HepG2 (cell line): ENCODE results near the gene ITGB3. TPM values are rescaled to one million over a fixed set of nuclear protein-coding genes. Genes with fewer than 3 reads are reported as not detected.

Source experiments
- ATAC-seq: fragments of 200-7000 bp; cut with Tn5 transposase; 3 replicates; pipeline ENCODE4 v1.9.1; 2020; ENCODE audit warnings: mild to moderate bottlenecking, moderate library complexity
- BruUV-seq: library from RNA; stranded (reverse); fragments of 400-500 nt; replicated peaks from 2 replicates; lab custom pipeline; 2021; lab: Mats Ljungman, UMichigan
- CTCF ChIA-PET: fragments of 300-600 bp; formaldehyde crosslinking; extraction: SDS; loops from one replicate; lab custom pipeline; 2021; ENCODE audit warnings: low total read pairs, inconsistent platforms, low intra/inter-chr PET ratio; lab: Yijun Ruan, JAX
- POLR2A ChIA-PET: fragments of 350-600 bp; sonication (Branson Sonifier 250); formaldehyde crosslinking; loops from one replicate; lab custom pipeline; 2020; ENCODE audit warnings: antibody characterized with exemption, inconsistent platforms; lab: Yijun Ruan, JAX
- DNase-seq: peaks from one replicate; pipeline ENCODE4 v3.0.0-alpha.2; 2015; ENCODE audit warnings: low spot score
- FAIRE-seq: peaks from 3 replicates; lab custom pipeline; 2011; peaks lifted over from hg19 to GRCh38; lab: Jason Lieb, UNC
- H2AFZ ChIP-seq: one replicate; pipeline ENCODE4 v1.6.1; 2011; ENCODE audit warnings: low read length, inconsistent platforms
- H3K27ac ChIP-seq: fragments of 300-600 bp; 3 replicates; pipeline ENCODE4 v1.8.0; 2011; ENCODE audit warnings: mixed run types, mild to moderate bottlenecking, mixed read lengths, low read length, inconsistent platforms; ENCODE audit not compliant: insufficient read depth; ENCODE audit errors: extremely low read length
- H3K27me3 ChIP-seq, 2 experiments: fragments of 200-600 bp in 1 of 2; 2 replicates in 1 of 2; 3 replicates in 1 of 2; pipeline versions ENCODE4 v1.6.0 to v1.8.0; 2011; ENCODE audit warnings: low read length in 2 of 2, mild to moderate bottlenecking in 2 of 2, moderate library complexity in 2 of 2, inconsistent platforms in 1 of 2; ENCODE audit not compliant: insufficient read depth in 2 of 2, control insufficient read depth in 1 of 2
- H3K36me3 ChIP-seq, 2 experiments: fragments of 200-600 bp in 1 of 2; replicated peaks in 1 of 2; 2 replicates in 1 of 2; 3 replicates in 1 of 2; pipeline versions ENCODE4 v1.5.1 to v1.8.0; 2011; ENCODE audit warnings: low read length in 2 of 2, inconsistent platforms in 1 of 2; ENCODE audit not compliant: insufficient read depth in 2 of 2, control insufficient read depth in 1 of 2
- H3K4me1 ChIP-seq: 2 replicates; pipeline ENCODE4 v1.5.1; 2012; ENCODE audit warnings: low read length, inconsistent platforms; ENCODE audit not compliant: insufficient read depth
- H3K4me2 ChIP-seq: 2 replicates; pipeline ENCODE4 v1.6.0; 2011; ENCODE audit warnings: low read depth, low read length, inconsistent platforms
- H3K4me3 ChIP-seq, 3 experiments: fragments of 200-600 bp in 1 of 3; sonication (generic), shearing (Covaris generic) in 1 of 3; replicated peaks in 1 of 3; 2 replicates each; pipeline ENCODE4 v1.5.1; 2011 to 2016; ENCODE audit warnings: low read length in 3 of 3, inconsistent platforms in 2 of 3, low read depth in 2 of 3, mild to moderate bottlenecking in 2 of 3, control low read depth in 1 of 3, mixed read lengths in 1 of 3; ENCODE audit not compliant: insufficient read depth in 1 of 3
- H3K79me2 ChIP-seq: one replicate; pipeline ENCODE4 v1.6.1; 2011; ENCODE audit warnings: low read length, inconsistent platforms; ENCODE audit not compliant: insufficient read depth
- H3K9ac ChIP-seq: 2 replicates; pipeline ENCODE4 v1.6.0; 2011; ENCODE audit warnings: mild to moderate bottlenecking, low read depth, low read length, inconsistent platforms; ENCODE audit not compliant: insufficient read depth
- H3K9me3 ChIP-seq: 2 replicates; pipeline ENCODE4 v1.5.1; 2012; ENCODE audit warnings: mild to moderate bottlenecking, low read length
- H4K20me1 ChIP-seq: 2 replicates; pipeline ENCODE4 v1.6.0; 2011; ENCODE audit warnings: inconsistent platforms, mild to moderate bottlenecking, low read length, moderate library complexity; ENCODE audit not compliant: insufficient read depth
- FOXP1 ChIP-seq, 2 experiments: fragments of 450-650 bp in 1 of 2; IDR thresholded peaks; 2 replicates each; pipeline ENCODE4 v1.6.1; 2017 to 2018; ENCODE audit warnings: antibody characterized with exemption in 1 of 2
- MED13 ChIP-seq: sonication (generic); formaldehyde crosslinking; IDR thresholded peaks from 2 replicates; pipeline ENCODE4 v1.5.0; 2020; ENCODE audit warnings: missing genetic modification reagents
- REXO4 ChIP-seq: sonication (generic); formaldehyde crosslinking; IDR thresholded peaks from 2 replicates; pipeline ENCODE4 v1.8.0; 2022; ENCODE audit warnings: missing genetic modification reagents, mild to moderate bottlenecking, borderline replicate concordance
- RFXAP ChIP-seq: sonication (generic); formaldehyde crosslinking; IDR thresholded peaks from 2 replicates; pipeline ENCODE4 v1.4.0; 2020; ENCODE audit warnings: missing genetic modification reagents, borderline replicate concordance
- SCMH1 ChIP-seq: sonication (generic); formaldehyde crosslinking; IDR thresholded peaks from 2 replicates; pipeline ENCODE4 v1.9.0; 2021; ENCODE audit warnings: missing genetic modification reagents, mild to moderate bottlenecking, borderline replicate concordance
- SRSF4 ChIP-seq: fragments of 200-400 bp; formaldehyde crosslinking; IDR thresholded peaks from one replicate; pipeline ENCODE4 v1.6.1; 2018; ENCODE audit warnings: mild to moderate bottlenecking, low read depth, low read length, moderate library complexity; ENCODE audit not compliant: poor library complexity, severe bottlenecking
- TP53 ChIP-seq: sonication (generic); formaldehyde crosslinking; conservative IDR thresholded peaks from 2 replicates; pipeline ENCODE4 v1.4.0; 2020; ENCODE audit warnings: missing genetic modification reagents
- ZNF235 ChIP-seq: sonication (generic); formaldehyde crosslinking; IDR thresholded peaks from 2 replicates; pipeline ENCODE4 v1.8.1; 2023; ENCODE audit warnings: mild to moderate bottlenecking, missing genetic modification reagents, borderline replicate concordance
- ZNF296 ChIP-seq: sonication (generic); formaldehyde crosslinking; conservative IDR thresholded peaks from 2 replicates; pipeline ENCODE4 v1.5.0; 2020; ENCODE audit warnings: mild to moderate bottlenecking, missing genetic modification reagents
- ZNF343 ChIP-seq: sonication (generic); formaldehyde crosslinking; IDR thresholded peaks from 2 replicates; pipeline ENCODE4 v1.4.0; 2020; ENCODE audit warnings: mild to moderate bottlenecking, missing genetic modification reagents
- ZNF383 ChIP-seq: sonication (generic); formaldehyde crosslinking; IDR thresholded peaks from 2 replicates; pipeline ENCODE4 v1.4.0; 2020; ENCODE audit warnings: missing genetic modification reagents, mild to moderate bottlenecking, borderline replicate concordance
- ZNF577 ChIP-seq: sonication (generic); formaldehyde crosslinking; IDR thresholded peaks from 2 replicates; pipeline ENCODE4 v1.4.0; 2020; ENCODE audit warnings: mild to moderate bottlenecking, low read depth, missing genetic modification reagents, borderline replicate concordance
- WGBS: methylation state at CpG from one replicate; pipeline ENCODE4 v1.1.6; 2017; ENCODE audit warnings: low lambda C conversion rate; 5-methylcytosine and 5-hydroxymethylcytosine counted together
- in situ Hi-C: cut with HindIII; loops from 2 replicates; pipeline ENCODE4 v1.10.0; 2017; ENCODE audit warnings: low pct_unique_long_range_greater_than_20kb; ENCODE audit not compliant: extremely low pct_ligation_motif_present
- intact Hi-C: fragments of 100-400 bp; cut with micrococcal nuclease; formaldehyde crosslinking; loops from one replicate; pipeline ENCODE4 v1.10.0; 2022; ENCODE audit not compliant: unreplicated experiment
- polyA plus RNA-seq, 8 experiments: library from polyadenylated mRNA; depleted of rRNA in 3 of 8; stranded (reverse) in 7 of 8; unstranded in 1 of 8; fragments of >200 nt; fragmentation: Illumina TruSeq in 4 of 8; extraction: Trizol in 4 of 8; gene quantifications; 2 replicates each; pipeline versions ENCODE4 v1.2.1 to v1.2.3, GENCODE V29; 2011 to 2016; ENCODE audit warnings: low read depth in 4 of 8, missing spikeins in 1 of 8, mixed read lengths in 1 of 8; ENCODE audit not compliant: insufficient read depth in 1 of 8
- total RNA-seq, 5 experiments: library from RNA; depleted of rRNA; stranded (reverse); fragments of >200 nt; fragmentation: Illumina TruSeq; extraction: Trizol; gene quantifications; 2 replicates each; pipeline ENCODE4 v1.2.3, GENCODE V29; 2016; ENCODE audit warnings: low read depth in 1 of 5
- TF ChIP-seq, protein P1 (sequence below): sonication (generic); formaldehyde crosslinking; IDR thresholded peaks from 2 replicates; pipeline ENCODE4 v1.4.0; 2020; ENCODE audit warnings: mild to moderate bottlenecking, missing genetic modification reagents, borderline replicate concordance
- TF ChIP-seq, protein P2 (sequence below): IDR thresholded peaks from 2 replicates; pipeline ENCODE4 v1.6.1; 2016; ENCODE audit warnings: mild to moderate bottlenecking, missing biosample characterization, missing genetic modification reagents
- TF ChIP-seq, protein P3 (sequence below): sonication (generic); formaldehyde crosslinking; IDR thresholded peaks from 2 replicates; pipeline ENCODE4; 2020; ENCODE audit warnings: missing genetic modification reagents, mild to moderate bottlenecking, borderline replicate concordance
- TF ChIP-seq, protein P4 (sequence below): sonication (generic); formaldehyde crosslinking; IDR thresholded peaks from 2 replicates; pipeline ENCODE4 v1.9.0; 2021; ENCODE audit warnings: missing genetic modification reagents, mild to moderate bottlenecking, borderline replicate concordance

The ITGB3 gene
- total and polyA plus RNA-seq, 2 of the 13 experiments (the other 11 are each of a cell fraction or from before 2014, with no cell fraction given) = 0.09 to 0.31 TPM

DNA sequence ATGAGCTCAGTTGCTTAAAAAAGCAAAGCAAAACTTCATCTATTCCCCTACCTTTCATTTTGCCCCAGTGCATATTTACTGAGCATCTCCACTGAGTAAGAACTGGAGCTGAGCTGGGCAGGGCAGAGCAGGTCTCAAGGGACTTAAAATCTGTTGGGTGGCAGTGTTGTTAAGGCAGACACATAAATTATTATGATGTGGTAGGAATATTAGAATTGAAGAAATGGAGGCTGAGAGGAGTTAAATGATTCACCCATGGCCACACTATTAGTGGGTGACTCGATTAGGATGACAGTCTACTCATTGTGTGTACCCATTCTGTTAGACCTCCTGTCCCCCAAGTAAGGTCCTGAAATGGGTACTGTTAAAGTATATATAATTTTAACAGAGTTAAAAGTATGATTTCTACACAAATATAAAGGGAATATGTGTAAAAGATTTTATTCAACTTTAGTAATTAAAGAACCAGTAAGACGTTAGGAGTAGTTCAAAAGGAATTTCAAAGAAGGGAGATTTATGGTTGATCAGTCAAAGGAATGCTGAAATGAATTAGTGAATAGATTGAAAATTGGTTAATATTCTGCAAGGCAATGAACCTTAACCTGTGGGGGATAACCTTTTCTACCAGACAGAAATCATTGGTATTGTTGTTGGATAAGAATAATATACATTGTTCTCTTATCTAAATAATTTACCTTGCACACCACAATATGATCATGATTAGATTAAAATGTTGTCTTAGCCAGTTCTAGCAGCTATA is 17.5 kb downstream of the ITGB3 start:
- H3K9ac ChIP-seq = no peak overlapping the region
- H3K4me2 ChIP-seq = no peak overlapping the region
- ATAC-seq = no peak
- CTCF ChIA-PET = no interaction called here
- POLR2A ChIA-PET = no interaction called here
- intact Hi-C loops (no loop called here), in situ Hi-C loops (no loop called here)
- no peak overlapping the region for H3K27ac ChIP-seq
- peaks cover 0 to 13% of the 10 kb centered on the region in 2 experiments; a peak in 3 of 5 replicates for H3K27me3 ChIP-seq
- H2AFZ ChIP-seq = no peak overlapping the region
- 22% methylated on average over 2 of the region's 2 CpGs for WGBS
- no peak for DNase-seq
- no peaks in the 10 kb centered on the region for H3K79me2 ChIP-seq
- H3K4me3 ChIP-seq = no peak overlapping the region
- no TSS peak for BruUV-seq
- peaks cover 4% of the 10 kb centered on the region; the same call in 1 of the 2 replicates for H3K9me3 ChIP-seq
- H3K4me1 ChIP-seq = peaks cover 33% of the 10 kb centered on the region
- no peaks in the 10 kb centered on the region for H3K36me3 ChIP-seq
- no peaks in the 10 kb centered on the region for H4K20me1 ChIP-seq
- no peak for FAIRE-seq
- TF ChIP-seq, protein P1, sequence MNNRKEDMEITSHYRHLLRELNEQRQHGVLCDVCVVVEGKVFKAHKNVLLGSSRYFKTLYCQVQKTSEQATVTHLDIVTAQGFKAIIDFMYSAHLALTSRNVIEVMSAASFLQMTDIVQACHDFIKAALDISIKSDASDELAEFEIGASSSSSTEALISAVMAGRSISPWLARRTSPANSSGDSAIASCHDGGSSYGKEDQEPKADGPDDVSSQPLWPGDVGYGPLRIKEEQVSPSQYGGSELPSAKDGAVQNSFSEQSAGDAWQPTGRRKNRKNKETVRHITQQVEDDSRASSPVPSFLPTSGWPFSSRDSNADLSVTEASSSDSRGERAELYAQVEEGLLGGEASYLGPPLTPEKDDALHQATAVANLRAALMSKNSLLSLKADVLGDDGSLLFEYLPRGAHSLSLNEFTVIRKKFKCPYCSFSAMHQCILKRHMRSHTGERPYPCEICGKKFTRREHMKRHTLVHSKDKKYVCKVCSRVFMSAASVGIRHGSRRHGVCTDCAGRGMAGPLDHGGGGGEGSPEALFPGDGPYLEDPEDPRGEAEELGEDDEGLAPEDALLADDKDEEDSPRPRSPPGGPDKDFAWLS = no peak
- TF ChIP-seq, protein P2, sequence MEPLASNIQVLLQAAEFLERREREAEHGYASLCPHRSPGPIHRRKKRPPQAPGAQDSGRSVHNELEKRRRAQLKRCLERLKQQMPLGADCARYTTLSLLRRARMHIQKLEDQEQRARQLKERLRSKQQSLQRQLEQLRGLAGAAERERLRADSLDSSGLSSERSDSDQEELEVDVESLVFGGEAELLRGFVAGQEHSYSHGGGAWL = no peak
- TF ChIP-seq ZNF235 (CRISPR knock-in tag) = no peak
- no peak for TF ChIP-seq ZNF343 (CRISPR knock-in tag)
- TF ChIP-seq ZNF296 (CRISPR knock-in tag) = no peak
- TF ChIP-seq, protein P3, sequence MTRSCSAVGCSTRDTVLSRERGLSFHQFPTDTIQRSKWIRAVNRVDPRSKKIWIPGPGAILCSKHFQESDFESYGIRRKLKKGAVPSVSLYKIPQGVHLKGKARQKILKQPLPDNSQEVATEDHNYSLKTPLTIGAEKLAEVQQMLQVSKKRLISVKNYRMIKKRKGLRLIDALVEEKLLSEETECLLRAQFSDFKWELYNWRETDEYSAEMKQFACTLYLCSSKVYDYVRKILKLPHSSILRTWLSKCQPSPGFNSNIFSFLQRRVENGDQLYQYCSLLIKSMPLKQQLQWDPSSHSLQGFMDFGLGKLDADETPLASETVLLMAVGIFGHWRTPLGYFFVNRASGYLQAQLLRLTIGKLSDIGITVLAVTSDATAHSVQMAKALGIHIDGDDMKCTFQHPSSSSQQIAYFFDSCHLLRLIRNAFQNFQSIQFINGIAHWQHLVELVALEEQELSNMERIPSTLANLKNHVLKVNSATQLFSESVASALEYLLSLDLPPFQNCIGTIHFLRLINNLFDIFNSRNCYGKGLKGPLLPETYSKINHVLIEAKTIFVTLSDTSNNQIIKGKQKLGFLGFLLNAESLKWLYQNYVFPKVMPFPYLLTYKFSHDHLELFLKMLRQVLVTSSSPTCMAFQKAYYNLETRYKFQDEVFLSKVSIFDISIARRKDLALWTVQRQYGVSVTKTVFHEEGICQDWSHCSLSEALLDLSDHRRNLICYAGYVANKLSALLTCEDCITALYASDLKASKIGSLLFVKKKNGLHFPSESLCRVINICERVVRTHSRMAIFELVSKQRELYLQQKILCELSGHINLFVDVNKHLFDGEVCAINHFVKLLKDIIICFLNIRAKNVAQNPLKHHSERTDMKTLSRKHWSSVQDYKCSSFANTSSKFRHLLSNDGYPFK (CRISPR knock-in tag) = no peak
- TF ChIP-seq SRSF4 = no peak
- no peak for TF ChIP-seq ZNF577
- TF ChIP-seq, protein P4, sequence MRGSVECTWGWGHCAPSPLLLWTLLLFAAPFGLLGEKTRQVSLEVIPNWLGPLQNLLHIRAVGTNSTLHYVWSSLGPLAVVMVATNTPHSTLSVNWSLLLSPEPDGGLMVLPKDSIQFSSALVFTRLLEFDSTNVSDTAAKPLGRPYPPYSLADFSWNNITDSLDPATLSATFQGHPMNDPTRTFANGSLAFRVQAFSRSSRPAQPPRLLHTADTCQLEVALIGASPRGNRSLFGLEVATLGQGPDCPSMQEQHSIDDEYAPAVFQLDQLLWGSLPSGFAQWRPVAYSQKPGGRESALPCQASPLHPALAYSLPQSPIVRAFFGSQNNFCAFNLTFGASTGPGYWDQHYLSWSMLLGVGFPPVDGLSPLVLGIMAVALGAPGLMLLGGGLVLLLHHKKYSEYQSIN (CRISPR knock-in tag) = no peak
- TF ChIP-seq FOXP1 (IDR thresholded peaks at IDR 0.05) = no peak
- TF ChIP-seq FOXP1 (CRISPR knock-in tag; IDR thresholded peaks at IDR 0.05) = no peak
- TF ChIP-seq ZNF383 (CRISPR knock-in tag) = no peak
- no peak for TF ChIP-seq SCMH1 (CRISPR knock-in tag)
- TF ChIP-seq RFXAP (CRISPR knock-in tag) = no peak
- no peak for TF ChIP-seq REXO4
- TF ChIP-seq MED13 = no peak
- TF ChIP-seq TP53 (CRISPR knock-in tag) = no peak
